NCI-H2081 treated with DMSO at 0.1 percent for 48 hours (cell line): Measurements from ENCODE around the gene GAS2L1.

ENCODE experiments used
- DNase-seq: peaks from one replicate; lab custom pipeline; 2025; lab: John Stamatoyannopoulos, UW

GAS2L1 gene

DNA sequence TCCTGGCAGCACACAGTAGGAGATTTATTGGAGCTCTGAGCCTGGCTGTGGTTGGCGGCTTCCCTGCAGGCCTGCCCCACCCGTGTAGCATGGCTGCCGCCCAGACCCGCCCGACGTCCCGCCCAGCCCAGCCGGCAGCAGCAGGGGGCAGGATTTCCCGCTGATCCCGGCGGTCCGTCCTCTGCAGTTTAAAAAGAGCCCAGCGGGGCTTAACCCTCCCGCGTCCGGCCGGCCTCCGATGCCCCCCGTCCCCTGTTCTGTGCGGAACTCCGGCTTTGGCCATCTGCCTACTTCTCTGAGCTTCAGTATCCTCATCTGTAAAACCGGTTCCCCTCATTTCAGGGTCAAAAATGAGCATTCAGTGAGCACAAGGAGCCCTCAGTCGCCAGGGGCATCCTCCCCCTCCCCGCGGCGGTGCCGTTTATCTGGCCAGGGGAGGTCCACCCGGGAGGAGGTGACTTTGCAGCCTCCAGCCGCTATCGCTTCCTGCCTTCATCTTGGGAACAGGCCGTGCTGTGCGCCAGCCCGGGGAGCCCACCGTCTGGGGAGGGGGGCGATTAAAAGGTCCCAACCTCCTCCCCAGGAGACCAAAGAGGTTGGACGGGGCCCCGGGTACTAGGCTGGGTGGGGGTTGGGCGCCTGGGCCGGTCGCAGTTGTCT is at the start of gene GAS2L1:
Gene GAS2L1, plus strand, starts transcription at position 476 of the 660 bp plus-strand sequence. CDS start 1,456 bp downstream, outside the sequence.
- DNase-seq = no peak

DNA sequence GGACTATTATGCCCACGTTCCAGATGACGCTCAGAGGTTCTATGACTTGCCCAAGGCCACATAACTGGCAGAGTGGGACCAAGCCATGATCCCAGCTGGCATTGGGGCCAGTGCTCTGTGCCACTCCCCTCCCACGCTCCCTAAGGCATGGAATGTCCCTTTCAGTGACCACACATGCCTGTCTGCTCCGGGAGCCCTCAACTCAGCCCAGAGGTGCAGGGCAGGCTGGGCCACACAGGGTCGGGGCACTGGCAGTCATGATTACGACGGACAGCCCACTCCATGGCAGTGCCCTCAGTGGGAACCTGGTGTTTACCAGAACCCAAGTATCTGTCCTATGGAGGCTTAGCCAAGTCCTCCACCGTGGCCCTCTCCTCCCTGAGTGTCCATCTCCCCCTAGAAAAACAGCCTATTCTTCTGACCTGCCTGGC is 48.7 kb upstream of the GAS2L1 start:
- no peak for DNase-seq

DNA sequence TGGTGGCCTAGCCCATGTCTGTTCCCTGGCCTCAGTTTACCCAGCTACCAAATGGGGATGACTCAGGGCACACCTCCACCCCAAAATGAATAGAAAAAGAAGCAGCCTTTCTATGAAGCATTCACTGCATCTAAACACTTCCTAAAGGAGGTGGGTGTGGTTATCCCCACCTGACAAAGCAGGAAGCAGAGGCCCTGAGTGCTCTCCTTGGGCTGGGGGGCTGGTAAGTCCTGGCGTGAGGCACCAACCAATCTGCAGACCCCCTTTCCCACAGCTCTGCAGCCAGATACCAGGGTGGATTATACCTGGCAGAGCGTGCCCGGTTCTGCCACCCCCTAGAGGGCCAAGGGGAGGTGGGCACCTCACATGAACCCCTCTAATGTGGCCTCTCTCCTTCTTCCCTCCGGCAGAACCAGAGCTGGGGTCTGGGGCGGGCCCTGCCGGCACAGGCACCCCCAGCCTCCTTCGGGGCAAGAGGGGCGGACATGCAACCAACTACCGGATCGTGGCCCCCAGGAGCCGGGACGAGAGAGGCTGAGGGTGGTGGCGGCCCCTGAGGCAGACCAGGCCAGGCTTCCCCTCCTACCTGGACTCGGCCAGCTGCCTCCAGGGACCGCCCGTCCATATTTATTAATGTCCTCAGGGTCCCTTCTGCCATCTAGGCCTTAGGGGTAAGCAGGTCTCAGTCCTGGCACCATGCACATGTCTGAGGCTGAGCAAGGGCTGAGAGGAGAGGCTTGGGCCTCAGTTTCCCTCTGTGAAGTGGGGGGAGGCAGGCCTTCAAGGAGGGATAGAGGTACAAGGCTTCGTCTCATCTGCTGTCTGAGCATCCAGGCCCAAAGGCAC is 47.8 kb upstream of the GAS2L1 start:
- no peak for DNase-seq

DNA sequence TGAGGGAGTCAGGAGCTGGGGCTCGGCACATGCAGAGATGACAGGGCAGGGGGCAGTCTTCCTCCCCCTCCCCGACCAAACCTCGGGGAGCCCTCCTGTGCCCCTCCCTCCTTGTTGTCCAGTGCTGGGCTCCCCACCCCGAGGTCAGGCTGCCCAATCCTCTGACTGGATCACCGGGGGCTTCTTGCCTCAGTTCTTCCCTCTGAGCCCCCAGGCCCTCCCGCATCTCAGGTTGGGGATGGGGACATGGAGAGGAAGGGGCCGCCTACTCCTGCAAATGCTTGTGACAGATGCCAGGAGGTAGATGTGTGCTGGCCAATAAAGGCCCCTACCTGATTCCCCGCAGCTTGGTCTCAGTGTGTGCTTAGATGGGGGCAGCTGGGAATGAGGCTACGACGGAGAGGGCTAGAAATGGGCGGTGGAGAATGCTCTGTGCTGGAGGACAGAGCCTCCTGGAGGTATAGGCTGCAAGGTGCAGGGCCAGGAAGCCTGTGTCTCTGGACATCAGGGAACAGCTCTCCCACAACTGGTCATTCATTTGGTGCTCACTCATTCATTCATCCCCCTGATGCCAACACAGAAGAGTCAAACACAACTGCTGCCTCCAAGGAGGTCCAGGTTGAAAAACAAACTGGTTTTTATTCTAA is 47.1 kb upstream of the GAS2L1 start:
- no peak for DNase-seq

DNA sequence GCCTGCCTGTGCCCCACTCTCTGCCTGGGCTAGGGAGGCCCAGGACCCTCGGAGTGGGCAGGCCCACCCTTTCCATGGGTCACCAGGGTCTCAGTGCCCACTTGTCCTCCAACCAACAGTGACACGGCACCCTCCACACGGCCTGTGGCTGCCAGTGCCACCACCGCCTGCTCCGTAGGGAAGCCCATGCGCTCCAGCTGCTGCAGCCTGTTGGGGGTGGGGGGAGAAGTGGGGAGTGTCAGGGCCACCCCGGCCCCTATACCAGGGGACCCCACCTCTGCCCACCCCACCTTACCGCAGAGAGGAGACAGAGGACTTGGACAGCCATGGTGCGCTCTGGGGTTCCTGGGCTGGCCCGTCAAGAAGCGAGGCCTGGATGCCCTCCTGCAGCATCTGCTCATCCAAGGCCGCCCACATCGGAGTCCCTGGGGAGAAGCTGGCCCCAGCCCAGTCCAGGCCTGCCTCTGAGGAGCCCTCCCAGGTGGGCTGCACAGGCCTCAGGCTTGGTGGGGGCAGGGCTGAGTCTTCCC is 46.4 kb upstream of the GAS2L1 start:
- no peak for DNase-seq

DNA sequence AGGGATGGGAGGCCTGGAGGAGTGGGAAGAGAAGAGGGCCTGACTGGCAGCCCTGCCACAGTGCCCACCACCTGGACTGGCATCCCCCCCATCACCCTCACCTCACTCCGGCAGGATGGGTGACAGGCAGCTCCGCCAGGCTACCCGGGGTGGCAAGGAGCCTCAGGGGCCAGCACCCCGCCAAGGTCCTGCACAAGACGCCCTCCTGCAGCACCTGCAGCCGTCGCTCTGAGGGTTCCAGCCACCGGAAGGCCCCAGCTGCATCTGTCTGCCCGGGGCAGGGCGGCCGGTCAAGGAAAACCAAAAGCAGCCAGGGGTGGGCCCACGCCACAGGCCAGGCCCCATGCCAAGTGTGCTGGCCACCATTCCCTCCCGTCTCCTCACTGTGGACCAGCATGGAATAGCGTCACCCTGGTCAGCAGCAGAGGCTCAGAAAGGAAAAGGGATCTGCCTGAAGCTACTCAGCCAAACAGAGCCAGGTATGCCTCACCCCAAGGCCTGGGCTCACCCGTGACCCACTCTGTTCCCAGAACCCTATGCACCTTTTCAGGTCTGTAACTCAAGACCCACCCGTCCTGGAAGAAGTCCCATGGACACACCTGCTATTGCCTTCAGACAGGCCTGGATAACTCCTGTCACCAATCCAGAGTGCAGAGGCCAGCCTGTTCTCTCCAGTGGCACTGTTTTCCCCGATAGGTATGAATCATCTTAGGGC is 45.7 kb upstream of the GAS2L1 start:
- DNase-seq = no peak

DNA sequence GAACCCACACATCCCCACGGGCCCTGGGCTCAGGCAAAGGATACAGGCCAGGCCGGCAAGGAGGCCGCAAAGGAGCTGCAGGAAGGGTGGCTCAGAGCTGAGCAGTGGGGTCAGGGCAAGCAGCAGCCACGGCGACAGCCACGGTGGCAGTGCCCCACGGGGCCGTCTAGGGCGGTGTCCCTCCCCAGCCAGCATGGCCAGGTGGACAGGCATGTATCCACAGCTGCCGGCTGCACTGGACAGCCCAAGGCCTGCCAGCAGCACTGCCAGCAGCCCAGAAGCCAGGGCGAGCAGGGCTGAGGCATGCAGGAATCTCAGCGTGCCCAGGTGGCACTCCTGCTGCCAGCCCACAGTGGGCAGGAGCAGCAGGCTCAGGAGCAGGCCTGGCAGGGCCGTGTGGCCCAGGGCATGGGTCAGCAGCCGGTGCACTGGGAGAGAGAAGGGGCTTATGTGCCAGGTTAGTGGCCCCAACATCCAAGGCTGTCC is 42.6 kb upstream of the GAS2L1 start:
- DNase-seq = no peak

DNA sequence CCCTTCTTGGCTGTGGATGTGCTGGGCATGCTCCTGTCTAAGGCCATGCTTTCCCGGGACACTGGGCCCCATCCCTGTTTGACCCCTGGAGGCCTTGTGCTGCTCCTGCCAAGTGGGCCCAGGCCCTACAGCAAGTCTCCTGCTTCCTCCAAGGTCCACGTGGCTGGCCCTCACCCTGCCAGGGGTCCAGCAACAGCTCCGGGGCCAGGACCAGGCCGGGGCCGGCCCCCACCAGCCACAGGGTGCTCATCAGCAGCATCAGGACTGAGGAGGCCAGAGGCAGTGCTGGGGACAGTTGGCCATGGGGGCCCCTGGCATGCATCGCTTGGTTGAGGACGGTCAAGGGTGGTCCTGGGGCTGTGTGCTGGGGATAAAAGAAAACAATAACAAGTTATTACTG is 41.1 kb upstream of the GAS2L1 start:
- no peak for DNase-seq

DNA sequence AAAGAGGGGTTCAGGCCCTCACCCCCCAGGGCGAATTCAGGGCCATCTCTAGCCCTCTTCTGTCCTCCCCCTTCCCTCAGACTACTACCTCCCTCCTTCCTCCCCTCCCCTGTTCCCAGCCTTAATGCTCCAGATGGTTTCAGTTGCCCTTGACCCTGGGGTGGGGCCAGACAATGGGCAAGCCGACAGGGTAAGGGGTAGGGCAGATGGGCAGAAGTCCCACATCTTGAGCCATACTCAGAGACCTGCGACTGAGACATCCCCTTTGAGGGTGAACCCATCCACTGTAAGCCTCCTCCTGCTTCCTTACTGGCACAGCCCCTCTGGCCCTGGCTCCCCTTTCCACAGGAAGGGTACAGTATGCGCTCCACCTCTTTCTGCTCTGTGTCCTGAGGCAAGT is 40.5 kb upstream of the GAS2L1 start:
- no peak for DNase-seq

DNA sequence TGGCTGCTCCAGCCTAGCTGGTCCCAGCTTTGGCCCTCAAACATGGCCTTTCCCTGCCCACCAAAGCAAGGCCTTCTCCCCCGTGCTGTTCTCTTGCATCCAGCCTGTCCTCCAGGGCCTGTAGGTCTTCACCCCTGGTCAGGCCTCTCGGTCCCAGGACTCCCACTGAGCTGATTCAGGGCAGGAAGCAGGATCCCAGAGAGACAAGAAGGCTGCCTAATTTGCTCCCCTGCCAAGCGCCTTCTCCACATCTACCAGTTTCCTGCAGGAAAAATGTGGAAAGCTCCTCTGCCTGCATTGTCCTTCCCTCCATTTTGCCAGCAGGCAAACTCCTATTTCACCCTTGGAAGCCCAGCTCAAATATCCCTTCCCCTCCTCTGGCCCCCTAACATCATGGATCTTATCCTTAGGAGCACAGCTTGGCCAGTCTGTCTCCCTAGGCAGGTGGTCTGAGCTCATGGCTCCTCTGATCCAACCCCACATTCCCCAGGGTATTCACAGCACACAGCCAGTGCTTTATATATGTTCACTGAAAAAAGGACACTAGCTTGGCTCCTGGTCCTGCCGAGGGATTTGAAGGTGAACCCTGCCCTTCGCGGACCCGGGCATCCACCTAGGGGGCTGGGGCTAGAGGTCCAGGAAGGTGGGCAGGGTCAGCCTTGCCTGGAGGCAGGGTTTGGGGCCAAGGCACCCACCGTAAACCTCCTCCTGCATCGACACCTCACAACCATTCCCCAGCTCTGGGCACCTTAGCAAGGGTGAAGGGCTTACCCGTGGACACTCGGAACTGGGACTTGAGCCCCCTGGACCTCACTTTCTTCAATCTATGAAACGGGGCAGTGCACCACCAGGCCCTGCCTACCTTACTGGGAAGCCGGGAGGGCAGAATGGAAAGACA is 39.6 kb upstream of the GAS2L1 start:
- DNase-seq = no peak

DNA sequence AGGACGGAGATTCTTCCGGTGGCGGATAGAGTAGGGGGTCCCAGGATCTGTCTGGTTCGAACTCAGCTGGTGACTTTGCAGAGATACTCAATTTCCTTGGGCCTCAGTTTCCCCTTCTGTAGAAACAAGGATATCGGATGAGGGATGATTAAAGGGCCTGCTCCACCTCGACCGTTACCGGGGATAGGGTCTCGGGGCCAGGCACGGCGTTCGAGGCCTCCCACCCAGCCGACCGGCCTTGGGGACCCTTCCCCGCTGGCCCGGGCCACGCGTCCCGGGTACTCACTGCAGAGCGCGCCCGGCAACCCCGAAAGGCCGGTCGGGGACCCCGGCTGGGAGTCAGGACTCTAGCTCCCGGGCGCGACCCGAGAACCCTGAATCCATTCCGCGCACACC is 39.0 kb upstream of the GAS2L1 start:
- no peak for DNase-seq

DNA sequence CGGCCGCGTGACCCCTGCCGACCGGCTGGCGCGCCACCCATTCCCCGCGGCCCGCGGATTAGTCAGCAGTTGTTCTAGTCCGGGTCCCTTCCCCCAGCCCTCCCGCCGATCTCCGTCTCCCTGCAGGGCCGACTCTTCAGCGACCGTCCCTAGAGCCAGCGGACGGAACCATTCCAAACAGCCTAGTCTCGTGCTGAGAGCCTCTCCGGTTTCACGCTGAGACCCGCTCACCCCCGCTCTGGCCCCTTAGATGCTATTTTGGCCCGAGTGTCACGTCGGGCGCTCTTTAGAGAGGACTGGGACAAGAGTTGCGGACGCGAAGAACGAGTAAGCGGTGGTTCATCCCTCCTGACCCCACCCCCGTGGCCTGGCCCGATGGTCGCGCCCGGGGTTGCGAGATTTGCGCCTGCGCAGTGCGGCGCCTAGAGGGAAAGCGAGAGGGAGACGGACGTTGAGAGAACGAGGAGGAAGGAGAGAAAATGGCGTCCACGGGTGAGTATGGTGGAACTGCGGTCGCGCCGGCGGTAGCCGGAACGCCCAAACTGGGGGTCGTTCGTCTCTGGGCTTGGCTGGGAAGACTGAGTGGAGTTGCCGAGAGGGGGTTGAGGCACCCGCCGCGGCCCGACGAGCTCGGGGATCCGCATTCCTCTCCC is 38.5 kb upstream of the GAS2L1 start, which contains the start of the genes EWSR1 and RHBDD3:
Gene EWSR1, plus strand, starts transcription at position 411 of the 653 bp plus-strand sequence. Its CDS starts 69 bp downstream, at position 480.
Gene RHBDD3, minus strand, starts transcription at position 124 of the 653 bp plus-strand sequence. CDS start 2,355 bp downstream, outside the sequence.
- DNase-seq = peak; percentile 40

DNA sequence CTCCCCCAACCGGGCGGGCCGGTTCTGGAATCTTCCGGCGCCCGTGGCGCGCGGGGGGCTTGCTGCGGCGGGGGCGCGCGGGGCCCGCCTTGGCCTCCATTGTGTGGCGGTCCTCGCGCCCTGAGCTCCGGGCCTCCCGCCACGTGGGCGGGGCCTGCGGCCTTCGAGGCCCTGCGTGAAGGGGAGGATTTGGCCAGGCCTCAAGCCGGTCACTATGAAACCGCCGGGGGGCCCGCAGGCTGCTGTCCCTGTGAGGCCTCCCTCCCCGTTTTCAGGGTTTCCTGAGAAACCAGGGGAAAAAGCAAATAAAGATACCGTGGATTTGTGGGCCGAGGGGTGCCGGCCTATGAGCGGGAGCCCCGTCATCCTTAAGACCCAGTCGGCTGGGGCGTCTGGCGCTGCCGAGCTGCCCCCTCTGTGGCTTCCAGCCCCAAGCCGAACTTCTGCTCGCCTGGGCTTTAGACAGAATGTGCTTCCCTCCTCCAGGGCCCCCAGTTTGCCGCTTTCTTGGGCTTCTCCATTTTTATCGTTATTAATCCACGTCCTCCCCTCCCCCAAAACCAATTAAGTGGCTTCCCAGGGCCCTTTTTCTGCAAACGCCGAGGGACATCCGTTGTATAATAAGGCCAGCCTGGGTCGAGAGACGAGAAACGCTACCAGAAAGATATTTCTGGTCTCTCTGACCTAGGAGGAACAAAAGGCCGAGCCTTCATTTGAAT is 37.8 kb upstream of the GAS2L1 start:
- no peak for DNase-seq

DNA sequence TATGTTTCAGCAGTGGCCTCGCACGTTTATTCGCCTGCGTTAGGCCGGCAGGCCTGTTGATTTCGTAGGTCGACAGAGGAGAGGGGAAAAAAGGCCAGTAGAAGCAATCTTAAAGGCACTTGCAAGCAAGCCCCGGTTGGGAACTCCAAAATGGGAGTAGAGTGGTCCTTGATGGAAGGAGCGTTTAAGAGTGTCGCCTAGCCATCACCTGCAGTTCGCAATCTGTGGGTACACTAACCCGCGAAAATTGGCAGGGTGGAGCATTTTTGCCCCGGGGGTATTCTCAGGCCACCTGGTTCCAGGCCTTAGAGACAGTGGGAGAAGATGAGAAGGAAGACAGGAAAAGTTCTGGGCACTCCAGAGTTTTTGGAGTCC is 37.2 kb upstream of the GAS2L1 start:
- no peak for DNase-seq

DNA sequence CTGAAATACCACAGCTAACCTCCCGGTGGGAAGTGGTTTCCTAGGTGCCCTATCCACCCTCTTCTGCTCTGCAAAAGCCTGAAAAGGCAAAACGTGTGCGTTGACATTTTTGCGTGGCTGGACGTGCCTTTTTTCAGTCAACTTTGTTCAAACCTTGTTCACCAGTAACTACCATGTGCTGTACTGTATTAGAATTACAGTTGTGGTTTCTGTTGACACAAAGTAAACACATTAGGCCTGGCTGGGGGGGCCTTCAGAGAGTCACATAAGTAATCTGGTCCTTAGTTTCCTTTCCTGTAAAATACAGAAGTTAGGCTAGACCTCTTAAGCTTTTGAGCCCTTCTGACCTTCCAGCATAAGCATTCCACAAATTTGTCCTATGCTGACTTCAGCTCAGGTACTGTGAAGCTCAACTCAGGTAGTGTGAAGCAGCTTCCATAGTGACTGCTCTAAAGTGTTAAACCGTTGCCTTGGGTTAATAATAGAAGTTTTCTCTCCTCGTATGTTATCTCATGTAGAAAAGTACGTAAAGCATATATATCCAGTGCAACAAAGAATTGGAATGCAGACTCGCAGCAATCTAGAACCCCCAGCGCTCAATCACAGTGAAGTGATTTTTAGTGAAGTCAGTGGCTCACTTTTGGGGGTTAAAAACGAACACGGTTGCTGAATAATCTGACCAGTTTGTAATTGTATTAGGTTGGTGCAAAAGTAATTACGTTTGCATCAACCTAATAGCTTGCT is 36.5 kb upstream of the GAS2L1 start:
- no peak for DNase-seq

DNA sequence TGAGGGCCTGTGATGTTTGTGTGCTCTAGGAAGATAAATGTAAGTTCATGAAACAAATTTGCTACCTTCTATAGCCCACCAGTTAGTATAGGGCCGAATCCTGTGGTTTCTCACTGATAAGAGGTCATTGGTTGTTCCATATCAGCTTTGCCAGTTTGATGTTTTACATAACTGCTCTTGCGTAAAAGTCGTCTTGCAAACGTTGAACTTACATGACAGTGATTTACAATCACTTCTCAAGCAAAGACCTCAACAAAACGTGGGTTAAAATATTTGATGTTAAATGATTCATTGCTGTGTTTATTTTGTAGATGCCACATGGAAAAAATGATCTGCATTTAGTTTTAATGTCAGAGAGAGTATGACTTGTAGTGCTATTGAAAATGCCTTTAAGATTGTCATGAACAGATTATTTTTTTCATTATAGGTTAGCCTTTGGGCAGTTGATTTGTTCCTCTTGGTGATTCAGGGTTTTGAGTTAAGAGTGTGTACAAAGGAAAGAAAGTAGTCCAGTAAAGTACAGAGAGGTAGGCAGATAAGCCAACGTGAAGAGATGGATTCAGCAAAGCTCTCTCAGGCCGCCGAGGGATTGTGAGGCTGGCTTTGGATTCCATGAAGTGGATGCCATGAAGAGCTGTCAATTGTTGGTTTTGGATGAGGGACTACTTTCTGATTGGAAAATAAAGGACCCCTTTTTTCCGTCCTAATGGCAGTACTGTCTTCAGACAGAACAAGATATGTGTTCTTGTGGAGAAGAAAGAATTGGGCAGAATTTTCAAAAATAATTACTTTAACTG is 35.8 kb upstream of the GAS2L1 start:
- DNase-seq = no peak

DNA sequence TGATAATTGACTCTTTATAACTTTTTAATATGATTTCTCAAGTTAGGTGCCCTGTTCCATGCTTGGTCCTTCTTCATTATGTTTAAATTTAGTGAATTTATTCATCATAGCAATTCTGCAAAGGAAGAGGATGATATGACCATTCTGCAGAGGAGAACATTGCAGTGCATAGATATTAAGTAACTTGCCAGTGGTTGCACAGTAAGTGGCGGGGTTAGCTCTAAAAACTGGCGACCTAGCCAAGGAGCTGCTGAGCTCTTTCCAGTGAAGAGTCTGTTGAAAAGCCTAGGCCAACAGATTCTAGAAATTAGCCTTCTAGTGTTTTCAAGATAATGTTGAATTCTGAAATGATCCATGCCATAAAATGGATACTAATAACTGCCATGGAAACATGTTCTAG is 33.8 kb upstream of the GAS2L1 start:
- DNase-seq = no peak

DNA sequence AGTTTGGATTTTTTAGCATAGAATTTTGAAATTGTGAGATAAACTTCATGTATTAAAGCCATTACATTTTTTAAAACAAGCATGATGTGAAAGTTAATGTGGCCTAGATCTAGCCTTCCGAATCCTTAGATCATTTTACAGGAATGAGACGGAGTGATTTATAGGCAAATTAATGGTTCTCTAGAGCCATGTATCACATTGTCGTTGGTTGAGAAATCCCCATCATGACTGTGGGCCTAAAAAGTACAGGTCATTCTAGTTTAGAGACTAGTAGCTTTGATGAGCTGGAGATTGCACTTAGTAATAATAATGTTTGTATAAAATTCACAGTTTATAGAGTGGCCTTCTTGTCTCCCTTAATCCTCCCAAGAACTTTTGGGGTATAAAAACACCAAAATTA is 31.3 kb upstream of the GAS2L1 start:
- DNase-seq = no peak
